LNCAP (cell line): ENCODE measurements around the gene CEND1.
A peak's percentile ranks its signal among the peaks of the same experiment; 100 is the strongest.

Source experiments
- TF ChIP-seq, protein P1 (sequence below): fragments of 450-650 bp; IDR thresholded peaks from 2 replicates; pipeline ENCODE4 v1.5.1; 2017; ENCODE audit warnings: mild to moderate bottlenecking

Gene CEND1

DNA sequence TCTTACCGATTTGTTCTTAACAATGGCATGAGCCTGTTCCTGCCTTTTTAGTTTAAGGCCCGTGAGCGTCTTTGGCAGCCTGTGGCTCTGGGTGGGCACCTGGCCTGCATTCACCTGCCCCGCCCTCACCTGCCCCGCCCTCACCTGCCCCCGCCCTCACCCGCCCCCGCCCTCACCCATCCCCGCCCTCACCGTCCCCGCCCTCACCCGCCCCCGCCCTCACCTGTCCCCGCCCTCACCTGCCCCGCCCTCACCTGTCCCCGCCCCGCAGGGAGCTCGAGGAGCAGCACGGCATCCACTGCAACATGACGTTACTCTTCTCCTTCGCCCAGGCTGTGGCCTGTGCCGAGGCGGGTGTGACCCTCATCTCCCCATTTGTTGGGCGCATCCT lies 26.8 kb downstream of the CEND1 start:
- TF ChIP-seq, protein P1, sequence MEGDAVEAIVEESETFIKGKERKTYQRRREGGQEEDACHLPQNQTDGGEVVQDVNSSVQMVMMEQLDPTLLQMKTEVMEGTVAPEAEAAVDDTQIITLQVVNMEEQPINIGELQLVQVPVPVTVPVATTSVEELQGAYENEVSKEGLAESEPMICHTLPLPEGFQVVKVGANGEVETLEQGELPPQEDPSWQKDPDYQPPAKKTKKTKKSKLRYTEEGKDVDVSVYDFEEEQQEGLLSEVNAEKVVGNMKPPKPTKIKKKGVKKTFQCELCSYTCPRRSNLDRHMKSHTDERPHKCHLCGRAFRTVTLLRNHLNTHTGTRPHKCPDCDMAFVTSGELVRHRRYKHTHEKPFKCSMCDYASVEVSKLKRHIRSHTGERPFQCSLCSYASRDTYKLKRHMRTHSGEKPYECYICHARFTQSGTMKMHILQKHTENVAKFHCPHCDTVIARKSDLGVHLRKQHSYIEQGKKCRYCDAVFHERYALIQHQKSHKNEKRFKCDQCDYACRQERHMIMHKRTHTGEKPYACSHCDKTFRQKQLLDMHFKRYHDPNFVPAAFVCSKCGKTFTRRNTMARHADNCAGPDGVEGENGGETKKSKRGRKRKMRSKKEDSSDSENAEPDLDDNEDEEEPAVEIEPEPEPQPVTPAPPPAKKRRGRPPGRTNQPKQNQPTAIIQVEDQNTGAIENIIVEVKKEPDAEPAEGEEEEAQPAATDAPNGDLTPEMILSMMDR, result no peak

DNA sequence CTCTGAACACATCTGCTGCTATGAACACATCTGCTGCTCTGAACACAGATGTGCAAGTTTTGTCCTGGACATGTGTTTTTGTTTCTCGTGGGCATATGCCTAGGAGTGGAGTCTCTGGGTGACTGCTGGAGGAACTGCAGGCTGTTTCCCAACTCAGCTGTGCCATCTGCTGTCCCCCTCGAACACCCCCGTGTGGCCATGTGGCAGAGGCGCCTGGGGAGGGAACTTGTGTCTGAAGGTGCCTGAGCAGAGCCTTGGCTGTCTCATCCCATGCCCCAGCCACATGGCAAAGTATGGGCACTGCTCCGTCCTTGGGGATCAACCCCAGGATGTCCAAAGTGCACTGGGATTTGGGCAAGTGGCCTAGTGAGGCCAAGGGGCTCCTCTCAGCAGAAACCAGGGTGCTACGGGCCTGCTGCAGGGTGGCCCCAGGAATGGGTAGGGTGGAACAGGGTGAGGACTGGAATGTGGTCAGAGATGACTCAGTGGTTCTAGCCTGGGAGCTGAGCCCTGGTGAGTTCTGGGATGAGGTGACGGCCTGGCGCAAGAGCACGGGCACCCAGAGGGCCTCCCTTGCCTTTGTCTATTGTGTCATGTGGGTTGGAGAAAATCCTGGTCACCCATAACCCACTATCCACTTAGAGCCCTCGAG lies 27.3 kb downstream of the CEND1 start:
- TF ChIP-seq, protein P1, result no peak; the same call in 1 of the 2 replicates

DNA sequence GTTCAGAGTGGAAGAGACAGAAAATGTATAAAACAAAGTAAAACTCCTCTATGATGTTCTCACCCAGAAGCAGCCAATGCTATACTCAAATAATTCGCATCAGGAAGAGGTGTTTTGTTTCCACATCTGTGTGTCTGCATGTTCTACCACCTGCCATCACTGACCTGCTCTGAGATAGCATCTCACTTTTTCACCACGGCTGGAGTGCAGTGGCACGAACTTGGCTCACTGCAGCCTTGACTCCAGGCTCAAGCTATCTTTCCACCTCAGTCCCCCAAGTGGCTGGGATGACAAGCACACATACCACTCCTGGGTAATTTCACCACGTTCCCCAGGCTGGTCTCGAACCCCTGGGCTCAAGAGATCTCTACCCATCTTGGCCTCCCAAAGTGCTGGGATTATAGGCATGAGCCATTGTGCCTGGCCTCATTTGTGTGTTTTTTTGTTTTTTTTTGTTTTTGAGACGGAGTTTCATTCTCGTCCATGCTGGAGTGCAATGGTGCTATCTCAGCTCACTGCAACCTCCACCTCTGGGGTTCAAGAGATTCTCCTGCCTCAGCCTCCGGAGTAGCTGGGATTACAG lies 28.3 kb downstream of the CEND1 start:
- TF ChIP-seq, protein P1, result no peak

DNA sequence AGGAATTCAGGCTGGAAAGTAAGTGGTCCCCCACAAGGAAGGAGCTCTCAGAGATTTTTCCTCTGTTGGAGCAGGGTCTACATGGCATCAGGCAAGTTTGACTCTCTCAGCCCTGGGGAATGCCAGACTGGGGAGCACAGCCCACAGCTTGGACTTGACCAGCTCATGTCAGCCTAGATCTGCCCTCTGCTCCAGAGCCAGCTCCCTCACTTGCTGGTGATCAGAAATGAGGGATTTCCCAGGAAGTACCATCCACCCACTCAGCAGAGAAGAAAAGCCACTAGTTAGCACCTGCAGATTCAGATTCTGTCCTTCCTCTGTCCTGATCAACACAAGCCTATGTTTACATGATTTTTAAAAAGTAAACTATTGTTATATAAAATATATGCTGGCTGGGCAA lies 29.7 kb downstream of the CEND1 start:
- TF ChIP-seq, protein P1, result no peak

DNA sequence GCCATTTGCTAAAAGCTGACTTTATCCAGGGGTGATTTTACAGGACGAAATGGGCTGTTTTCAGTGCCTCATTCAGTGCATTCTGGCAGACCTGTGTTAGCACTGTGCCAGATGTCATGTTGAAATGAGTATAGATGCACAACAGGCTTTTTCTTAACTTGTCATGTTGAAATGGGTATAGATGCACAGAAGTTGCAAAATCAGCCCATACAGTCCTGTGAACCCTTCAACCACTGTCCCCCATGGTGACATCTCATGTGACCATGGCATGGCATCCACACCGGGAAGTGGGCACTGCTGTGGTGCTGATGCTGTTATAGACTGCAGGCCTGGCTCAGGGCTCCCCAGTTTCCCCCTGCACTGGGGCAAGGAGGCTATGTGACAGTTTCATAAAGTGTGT lies 40.2 kb downstream of the CEND1 start:
- TF ChIP-seq, protein P1, result no peak

DNA sequence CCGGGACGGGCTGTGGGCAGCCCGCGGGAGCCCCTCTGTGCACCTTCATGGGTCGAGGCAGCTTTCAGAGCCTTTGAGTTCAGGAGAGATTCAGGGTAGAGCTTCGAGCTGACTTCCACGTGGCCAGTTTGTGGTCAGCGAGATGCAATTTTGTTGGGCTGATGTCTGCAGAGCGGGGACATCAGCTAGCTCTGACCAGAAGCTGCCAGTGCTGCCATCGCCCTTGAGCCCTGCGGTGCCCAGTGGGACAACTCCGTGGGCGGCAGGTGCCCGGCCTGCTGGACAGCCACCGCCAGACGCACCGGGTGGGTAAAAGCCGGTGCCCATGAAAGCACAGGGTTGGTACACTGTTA lies 41.9 kb downstream of the CEND1 start:
- TF ChIP-seq, protein P1, result no peak

DNA sequence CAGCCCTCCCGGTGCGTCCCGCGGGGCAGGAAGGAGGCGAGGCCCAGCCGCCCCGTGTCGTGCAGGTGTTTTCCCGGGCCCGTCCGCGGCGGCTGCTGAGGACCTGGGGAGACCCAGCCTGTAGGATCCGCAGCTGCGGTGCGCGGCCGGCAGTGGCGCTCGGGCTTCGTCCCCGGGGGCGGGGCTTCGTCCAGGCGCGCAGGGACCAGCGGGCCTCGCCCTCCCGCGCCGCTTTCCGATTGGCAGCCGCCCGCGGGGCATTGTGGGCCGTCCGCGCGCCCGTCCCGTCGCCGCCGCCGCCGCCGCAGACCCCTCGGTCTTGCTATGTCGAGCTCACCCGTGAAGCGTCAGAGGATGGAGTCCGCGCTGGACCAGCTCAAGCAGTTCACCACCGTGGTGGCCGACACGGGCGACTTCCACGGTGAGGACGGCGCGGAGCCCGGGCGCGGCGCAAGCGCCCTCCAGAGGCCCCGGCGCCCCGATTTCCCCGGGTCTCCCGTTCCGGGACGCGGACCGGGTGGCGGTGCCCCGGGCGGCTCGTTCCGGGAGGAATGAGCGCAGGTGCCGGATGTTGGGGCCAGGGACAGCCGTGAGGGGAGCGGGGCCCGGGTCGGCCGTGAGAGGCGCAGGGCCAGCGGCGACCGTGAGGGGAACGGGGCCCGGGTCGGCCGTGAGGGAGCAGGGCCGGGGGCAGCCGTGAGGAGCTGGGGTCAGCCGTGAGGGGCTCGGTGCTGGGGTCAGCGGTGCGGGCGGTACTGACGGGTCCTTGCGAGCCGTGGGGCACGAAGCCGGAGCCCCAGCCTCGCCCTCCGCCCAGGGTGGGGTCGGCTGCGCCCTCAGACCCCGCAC lies 42.5 kb downstream of the CEND1 start, which contains the start of gene TALDO1:
TALDO1 (plus strand) TSS at position 307 of the 849 bp plus-strand sequence; CDS start at position 325, 18 bp downstream.
- TF ChIP-seq, protein P1, result peak; percentile 35; the same call in 1 of the 2 replicates
